ENCODE data around the gene MARCO. TPM values are rescaled to one million over a fixed set of nuclear protein-coding genes. Genes with fewer than 3 reads are reported as not detected.

The MARCO gene
- polyA plus RNA-seq, 1 donor from 2014 or later, result not detected

DNA sequence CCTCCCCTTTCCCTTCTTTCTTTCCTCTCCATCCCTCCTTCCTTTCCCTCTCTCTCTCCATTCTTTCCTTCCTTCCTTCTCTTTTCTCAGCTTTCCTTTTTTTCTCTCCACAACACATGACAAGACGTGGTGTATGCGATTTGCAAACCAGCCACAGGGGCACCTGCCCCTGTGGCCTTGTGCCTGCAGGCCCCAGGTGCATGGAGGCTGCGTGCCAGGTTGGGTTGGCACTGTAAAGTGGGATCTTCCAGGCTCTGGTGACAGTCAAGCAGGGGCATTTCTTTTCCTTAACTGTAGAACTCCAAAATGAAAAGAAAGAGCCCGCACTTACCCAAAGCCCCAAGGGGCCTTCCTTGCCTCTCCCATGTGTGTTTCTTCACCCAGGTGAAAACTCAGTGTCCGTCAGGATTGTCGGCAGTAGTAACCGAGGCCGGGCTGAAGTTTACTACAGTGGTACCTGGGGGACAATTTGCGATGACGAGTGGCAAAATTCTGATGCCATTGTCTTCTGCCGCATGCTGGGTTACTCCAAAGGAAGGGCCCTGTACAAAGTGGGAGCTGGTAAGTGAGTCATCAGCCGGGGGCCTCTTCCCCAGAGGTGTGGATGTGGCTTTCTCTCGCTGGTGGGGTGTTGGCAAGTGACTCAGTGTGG lies 50.9 kb downstream of the MARCO start:
- Histone ChIP-seq H2AFZ (ENCODE audit: low read depth, low read length) (no peak overlapping the region), H3K4me2 (ENCODE audit: low read length) (no peak overlapping the region), H3K4me3 (ENCODE audit: low read length) (no peak overlapping the region), H4K20me1 (ENCODE audit: insufficient read depth) (no peaks in the 10 kb centered on the region), H3K36me3 (ENCODE audit: insufficient read depth, low read length) (no peaks in the 10 kb centered on the region), H3F3A (ENCODE audit: insufficient read depth, low read length, poor library complexity, severe bottlenecking) (no peaks in the 10 kb centered on the region), H3K9me2 (ENCODE audit: insufficient read depth, low read length) (no peaks in the 10 kb centered on the region), H3K9ac (ENCODE audit: low read length) (no peak overlapping the region), H3K79me2 (replicated peaks; ENCODE audit: insufficient read depth, low read length) (no peaks in the 10 kb centered on the region), H3K27me3 (ENCODE audit: insufficient read depth, low read depth, low read length) (no peaks in the 10 kb centered on the region), H3K27ac (ENCODE audit: low read length) (no peak overlapping the region), H3K9me3 (ENCODE audit: low read length) (no peaks in the 10 kb centered on the region)
- TF ChIP-seq EP300 (conservative IDR thresholded peaks at IDR 0.05; ENCODE audit: poor library complexity, severe bottlenecking), result no peak
- no peak for TF ChIP-seq EZH2 (IDR thresholded peaks at IDR 0.05; ENCODE audit: borderline replicate concordance, insufficient read depth, low read length, poor library complexity, severe bottlenecking)
- TF ChIP-seq, protein P1, sequence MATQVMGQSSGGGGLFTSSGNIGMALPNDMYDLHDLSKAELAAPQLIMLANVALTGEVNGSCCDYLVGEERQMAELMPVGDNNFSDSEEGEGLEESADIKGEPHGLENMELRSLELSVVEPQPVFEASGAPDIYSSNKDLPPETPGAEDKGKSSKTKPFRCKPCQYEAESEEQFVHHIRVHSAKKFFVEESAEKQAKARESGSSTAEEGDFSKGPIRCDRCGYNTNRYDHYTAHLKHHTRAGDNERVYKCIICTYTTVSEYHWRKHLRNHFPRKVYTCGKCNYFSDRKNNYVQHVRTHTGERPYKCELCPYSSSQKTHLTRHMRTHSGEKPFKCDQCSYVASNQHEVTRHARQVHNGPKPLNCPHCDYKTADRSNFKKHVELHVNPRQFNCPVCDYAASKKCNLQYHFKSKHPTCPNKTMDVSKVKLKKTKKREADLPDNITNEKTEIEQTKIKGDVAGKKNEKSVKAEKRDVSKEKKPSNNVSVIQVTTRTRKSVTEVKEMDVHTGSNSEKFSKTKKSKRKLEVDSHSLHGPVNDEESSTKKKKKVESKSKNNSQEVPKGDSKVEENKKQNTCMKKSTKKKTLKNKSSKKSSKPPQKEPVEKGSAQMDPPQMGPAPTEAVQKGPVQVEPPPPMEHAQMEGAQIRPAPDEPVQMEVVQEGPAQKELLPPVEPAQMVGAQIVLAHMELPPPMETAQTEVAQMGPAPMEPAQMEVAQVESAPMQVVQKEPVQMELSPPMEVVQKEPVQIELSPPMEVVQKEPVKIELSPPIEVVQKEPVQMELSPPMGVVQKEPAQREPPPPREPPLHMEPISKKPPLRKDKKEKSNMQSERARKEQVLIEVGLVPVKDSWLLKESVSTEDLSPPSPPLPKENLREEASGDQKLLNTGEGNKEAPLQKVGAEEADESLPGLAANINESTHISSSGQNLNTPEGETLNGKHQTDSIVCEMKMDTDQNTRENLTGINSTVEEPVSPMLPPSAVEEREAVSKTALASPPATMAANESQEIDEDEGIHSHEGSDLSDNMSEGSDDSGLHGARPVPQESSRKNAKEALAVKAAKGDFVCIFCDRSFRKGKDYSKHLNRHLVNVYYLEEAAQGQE (IDR thresholded peaks at IDR 0.05; ENCODE audit: borderline replicate concordance), result no peak
- TF ChIP-seq, protein P2, sequence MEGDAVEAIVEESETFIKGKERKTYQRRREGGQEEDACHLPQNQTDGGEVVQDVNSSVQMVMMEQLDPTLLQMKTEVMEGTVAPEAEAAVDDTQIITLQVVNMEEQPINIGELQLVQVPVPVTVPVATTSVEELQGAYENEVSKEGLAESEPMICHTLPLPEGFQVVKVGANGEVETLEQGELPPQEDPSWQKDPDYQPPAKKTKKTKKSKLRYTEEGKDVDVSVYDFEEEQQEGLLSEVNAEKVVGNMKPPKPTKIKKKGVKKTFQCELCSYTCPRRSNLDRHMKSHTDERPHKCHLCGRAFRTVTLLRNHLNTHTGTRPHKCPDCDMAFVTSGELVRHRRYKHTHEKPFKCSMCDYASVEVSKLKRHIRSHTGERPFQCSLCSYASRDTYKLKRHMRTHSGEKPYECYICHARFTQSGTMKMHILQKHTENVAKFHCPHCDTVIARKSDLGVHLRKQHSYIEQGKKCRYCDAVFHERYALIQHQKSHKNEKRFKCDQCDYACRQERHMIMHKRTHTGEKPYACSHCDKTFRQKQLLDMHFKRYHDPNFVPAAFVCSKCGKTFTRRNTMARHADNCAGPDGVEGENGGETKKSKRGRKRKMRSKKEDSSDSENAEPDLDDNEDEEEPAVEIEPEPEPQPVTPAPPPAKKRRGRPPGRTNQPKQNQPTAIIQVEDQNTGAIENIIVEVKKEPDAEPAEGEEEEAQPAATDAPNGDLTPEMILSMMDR (IDR thresholded peaks at IDR 0.05; ENCODE audit: poor library complexity, severe bottlenecking), result no peak
- TF ChIP-seq SMC3 (conservative IDR thresholded peaks at IDR 0.05; ENCODE audit: poor library complexity), result no peak
- TF ChIP-seq POLR2AphosphoS5 (IDR thresholded peaks at IDR 0.05), result no peak
- no peak for TF ChIP-seq RAD21 (conservative IDR thresholded peaks at IDR 0.05)
- no peak for TF ChIP-seq MXI1 (conservative IDR thresholded peaks at IDR 0.05; ENCODE audit: poor library complexity, severe bottlenecking)
- no peak for TF ChIP-seq TAF1 (IDR thresholded peaks at IDR 0.05; ENCODE audit: low read depth)

DNA sequence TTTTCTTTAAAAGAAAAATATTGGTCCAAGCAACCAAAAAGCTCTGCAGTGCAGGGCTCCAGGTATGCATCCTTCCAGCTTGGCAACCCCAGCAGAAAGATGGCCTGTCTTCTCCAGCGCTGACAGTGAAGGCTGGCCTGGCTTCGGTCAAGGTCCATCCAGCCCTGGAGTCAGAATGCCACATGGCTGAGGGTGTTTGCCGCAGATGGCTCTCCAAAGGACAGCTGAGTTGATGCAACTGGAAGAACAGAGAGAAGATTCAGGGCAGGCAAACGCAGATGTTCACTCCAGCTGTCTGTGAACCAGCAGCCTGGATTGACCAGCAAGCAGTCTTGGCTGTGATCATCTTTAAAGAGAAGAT lies 51.4 kb downstream of the MARCO start:
- no peak overlapping the region for H2AFZ ChIP-seq (ENCODE audit: low read depth, low read length)
- no peak overlapping the region for H3K9ac ChIP-seq (ENCODE audit: low read length)
- H3K27ac ChIP-seq (ENCODE audit: low read length), result no peak overlapping the region
- no peaks in the 10 kb centered on the region for H3K79me2 ChIP-seq (replicated peaks; ENCODE audit: insufficient read depth, low read length)
- no peaks in the 10 kb centered on the region for H3F3A ChIP-seq (ENCODE audit: insufficient read depth, low read length, poor library complexity, severe bottlenecking)
- no peak overlapping the region for H3K4me2 ChIP-seq (ENCODE audit: low read length)
- no peaks in the 10 kb centered on the region for H3K9me2 ChIP-seq (ENCODE audit: insufficient read depth, low read length)
- H3K9me3 ChIP-seq (ENCODE audit: low read length), result no peaks in the 10 kb centered on the region
- no peaks in the 10 kb centered on the region for H4K20me1 ChIP-seq (ENCODE audit: insufficient read depth)
- TF ChIP-seq RAD21 (conservative IDR thresholded peaks at IDR 0.05) (no peak), EP300 (conservative IDR thresholded peaks at IDR 0.05; ENCODE audit: poor library complexity, severe bottlenecking) (no peak), MXI1 (conservative IDR thresholded peaks at IDR 0.05; ENCODE audit: poor library complexity, severe bottlenecking) (no peak), TAF1 (IDR thresholded peaks at IDR 0.05; ENCODE audit: low read depth) (no peak), POLR2AphosphoS5 (IDR thresholded peaks at IDR 0.05) (no peak), EZH2 (IDR thresholded peaks at IDR 0.05; ENCODE audit: borderline replicate concordance, insufficient read depth, low read length, poor library complexity, severe bottlenecking) (no peak), SMC3 (conservative IDR thresholded peaks at IDR 0.05; ENCODE audit: poor library complexity) (no peak)
- TF ChIP-seq, protein P2 (IDR thresholded peaks at IDR 0.05; ENCODE audit: poor library complexity, severe bottlenecking), result no peak
- TF ChIP-seq, protein P1 (IDR thresholded peaks at IDR 0.05; ENCODE audit: borderline replicate concordance), result no peak
- no peaks in the 10 kb centered on the region for H3K36me3 ChIP-seq (ENCODE audit: insufficient read depth, low read length)
- no peak overlapping the region for H3K4me3 ChIP-seq (ENCODE audit: low read length)
- H3K27me3 ChIP-seq (ENCODE audit: insufficient read depth, low read depth, low read length), result no peaks in the 10 kb centered on the region

All from neural cell (in vitro differentiated cells).